Measurements from ENCODE around the gene HSD11B2.

Gene HSD11B2

DNA sequence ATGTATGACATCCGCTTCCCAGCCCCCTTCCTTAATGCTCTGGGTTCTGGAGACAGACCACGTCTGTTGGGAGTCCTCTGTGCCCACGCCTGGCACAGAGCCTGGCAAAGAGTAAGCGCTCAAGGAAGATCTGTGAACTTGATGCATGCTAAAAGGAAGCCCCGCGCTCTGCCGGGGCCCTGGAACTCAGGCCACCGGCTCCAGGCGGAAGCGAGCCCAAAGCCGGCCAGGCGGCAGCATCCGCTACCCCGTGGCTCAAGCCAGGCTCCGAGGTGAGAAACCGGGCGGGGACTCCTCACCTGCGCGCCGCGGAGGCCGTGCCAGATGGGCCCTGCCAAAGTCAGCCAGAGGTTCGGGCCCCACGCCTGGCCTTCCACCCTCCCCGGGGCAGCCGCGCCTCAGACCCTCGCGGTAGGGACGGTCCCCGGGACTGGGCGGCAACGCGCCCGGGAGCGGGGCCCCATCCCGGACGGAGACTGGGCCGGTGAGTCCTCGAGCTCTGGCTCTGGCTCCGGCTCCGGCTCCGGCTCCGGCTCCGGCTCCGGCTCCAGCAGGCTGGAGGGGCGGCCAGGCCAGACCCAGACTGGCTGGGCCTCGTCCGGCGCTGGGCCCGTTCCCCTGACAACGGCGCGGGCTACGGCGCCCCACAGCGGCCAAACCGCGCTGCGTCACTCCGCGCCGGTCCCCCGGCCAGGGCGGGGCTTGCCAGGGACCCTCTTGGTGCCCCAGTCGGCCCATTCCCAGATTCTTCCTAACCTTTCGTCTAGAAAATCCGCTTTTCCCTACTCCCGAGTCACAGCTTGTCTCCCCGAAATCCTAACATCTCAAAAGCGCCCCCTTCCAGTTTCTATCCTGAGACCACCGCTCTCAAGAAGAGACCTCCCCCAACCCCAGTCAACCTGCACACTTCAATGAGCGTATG is 14.8 kb upstream of the HSD11B2 start, which contains the start of gene ZDHHC1:
Gene ZDHHC1 (minus strand): TSS at position 606 of the 922 bp plus-strand sequence. CDS start 8,702 bp downstream, outside the sequence.
- DNase-seq: no peak

DNA sequence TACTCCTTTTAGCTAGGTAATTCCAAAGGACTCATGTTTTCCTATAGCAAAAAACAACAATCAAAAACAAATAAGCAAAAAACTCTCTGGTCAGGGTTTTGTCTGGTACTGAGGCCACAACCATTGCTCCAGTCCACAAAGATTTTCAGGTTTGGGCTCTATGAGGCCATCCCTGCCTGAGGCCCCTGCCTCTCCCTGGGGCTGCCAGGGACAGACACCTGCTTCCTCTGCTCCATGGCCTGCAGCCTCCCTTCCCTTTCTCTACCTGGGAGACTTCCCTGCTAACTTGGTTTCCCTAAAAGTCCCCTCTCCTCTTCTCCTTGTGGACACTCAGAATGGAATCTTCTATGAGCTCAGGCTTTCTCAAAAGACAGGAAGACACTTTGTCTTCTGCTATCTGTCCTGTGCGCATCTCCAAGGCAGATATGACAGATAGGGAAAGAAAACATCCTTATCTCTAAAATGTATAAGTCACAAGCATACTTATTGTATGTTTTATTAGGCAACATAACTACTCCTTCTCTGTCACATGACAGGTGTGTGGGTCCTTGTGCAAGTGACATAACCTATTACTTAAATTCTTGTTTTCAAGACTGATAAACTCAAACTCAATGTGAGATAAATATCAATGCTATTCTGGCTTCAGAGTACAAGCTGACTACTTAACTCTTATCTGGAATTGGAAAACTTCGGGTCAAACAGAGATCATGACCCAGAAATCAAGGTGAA is 13.4 kb upstream of the HSD11B2 start:
- no peak for DNase-seq

DNA sequence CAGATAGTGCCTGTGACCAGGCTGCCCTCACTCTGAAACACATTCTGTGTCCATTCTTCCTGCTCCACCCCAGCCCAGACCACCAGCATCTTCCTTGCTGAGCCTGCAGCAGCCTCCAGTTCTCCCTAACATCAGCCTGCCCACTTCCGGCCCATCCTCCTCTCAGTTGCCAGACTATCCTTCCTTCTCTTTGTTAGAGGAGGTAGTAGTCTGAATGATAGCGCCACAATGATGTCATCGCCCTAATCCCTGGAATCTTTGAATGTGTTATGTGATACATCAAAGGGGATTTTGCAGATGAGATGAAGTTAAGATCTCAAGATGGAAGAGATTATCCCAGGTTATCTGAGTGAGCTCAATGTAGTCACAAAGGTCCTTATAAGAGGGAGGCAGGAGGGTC is 11.4 kb upstream of the HSD11B2 start:
- DNase-seq: no peak

- DNase-seq: no peak
Observed at GRCh38 chr16:67419931-67420330, 11.0 kb upstream of the HSD11B2 start.

GRCh38 chr16:67421030-67421429 is 9.9 kb upstream of the HSD11B2 start:
- no peak for DNase-seq

DNA sequence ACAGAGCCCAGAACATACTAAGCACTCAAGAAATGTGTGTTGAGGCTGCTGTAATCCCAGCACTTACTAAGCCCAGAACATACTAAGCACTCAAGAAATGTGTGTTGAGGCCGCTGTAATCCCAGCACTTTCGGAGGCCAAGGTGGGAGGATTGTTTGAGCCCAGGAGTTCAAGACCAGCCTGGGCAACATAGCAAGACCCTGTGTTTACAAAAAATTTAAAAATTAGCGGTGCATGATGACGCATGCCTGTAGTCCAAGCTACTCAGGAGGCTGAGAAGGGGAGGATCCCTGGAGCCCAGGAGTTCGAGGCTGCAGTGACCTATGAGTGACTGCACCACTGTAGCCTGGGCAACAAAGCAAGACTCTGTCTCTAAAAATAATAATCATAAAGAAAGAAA is 7.9 kb upstream of the HSD11B2 start:
- no peak for DNase-seq

DNA sequence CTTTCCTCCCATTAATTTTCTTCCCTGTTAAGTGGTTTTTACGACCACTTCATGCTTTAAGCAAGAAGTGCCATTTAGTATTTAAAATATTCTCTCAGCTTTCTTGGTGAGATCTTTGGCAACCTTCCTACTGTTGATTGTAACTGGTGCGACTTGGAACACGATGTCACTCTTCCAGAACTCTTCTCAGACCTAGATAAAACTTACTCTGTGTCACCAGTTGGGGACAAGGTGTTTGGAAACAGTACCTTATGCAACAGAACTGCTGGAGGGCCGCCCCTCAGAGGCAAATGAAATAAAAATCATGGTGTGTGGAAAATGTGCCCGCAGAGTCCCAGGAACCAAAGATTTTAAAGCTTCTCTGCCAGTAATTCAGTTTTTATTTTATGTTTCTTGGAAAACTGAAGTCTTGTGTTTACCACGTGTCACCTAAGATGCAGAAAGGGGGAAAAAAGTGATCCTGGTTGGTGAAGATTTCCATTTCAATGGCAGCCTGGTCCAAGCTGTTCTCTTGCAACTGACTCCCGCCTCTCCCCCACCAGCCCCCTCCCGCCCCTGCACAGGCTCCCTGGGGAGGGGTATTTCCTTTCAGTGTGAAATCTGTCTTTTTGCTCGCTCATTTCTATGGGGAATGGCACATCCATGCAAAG is 7.2 kb upstream of the HSD11B2 start:
- no peak for DNase-seq

- DNase-seq: no peak
Observed at GRCh38 chr16:67424261-67424615, 6.7 kb upstream of the HSD11B2 start.

DNA sequence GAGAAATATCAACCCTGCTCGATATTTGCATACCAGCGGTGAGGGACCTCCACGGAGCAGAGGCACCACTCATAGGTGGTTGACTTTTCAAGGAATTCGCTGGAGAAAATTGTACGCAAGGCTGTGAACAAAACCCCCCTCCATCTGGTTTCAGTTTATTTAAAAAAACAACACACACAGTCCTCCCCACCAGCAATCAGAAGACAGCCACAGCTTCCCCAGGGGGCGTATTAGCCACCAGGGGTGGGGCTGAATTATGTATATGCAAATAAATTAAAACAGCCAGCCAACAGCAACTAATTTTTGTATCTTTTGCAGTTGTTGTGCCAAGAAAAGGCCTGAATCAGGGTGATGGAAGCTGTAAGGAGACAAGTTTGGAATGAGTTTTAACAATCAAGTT is 5.9 kb upstream of the HSD11B2 start:
- DNase-seq: no peak

GRCh38 chr16:67425580-67425979 is 5.3 kb upstream of the HSD11B2 start:
- no peak for DNase-seq

DNA sequence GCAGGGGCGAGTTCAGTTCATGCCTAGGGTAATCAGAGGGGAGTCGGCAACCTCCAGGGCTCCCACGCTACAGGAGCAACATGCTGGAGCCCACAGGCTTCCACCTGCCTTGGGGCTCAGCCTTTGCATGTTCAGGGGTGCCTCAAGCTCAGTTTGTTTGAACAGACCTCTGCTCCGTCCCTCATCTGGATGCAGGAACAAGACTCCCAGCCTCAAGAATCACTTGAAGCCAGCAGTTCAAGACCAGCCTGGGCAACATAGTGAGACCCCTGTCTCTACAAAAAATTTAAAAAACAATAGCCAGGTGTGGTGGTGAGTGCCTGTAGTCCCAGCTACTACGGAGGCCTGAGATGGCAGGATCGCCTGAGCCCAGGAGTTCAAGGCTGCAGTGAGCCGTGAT is 4.9 kb upstream of the HSD11B2 start:
- no peak for DNase-seq

DNA sequence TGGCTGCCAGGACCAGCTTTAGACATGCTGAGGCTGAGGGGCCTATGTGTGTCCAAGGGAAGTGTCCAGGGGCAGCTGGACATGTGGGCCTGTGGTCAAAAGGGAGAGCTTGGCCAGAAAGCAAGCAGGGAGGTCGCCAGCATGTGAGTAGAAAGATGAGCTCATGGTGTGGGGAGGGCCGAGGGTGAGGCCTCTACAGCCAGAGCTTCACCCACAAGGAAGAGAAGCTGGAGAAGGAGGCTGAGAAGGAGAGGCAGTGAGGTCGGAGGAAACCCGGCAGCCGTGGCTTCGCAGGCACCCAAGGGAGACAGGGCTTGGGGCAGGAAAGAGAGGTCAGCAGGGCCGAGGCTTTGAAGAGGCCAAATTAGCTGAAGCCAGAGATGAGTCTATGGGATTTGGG is 4.0 kb upstream of the HSD11B2 start:
- DNase-seq: no peak

DNA sequence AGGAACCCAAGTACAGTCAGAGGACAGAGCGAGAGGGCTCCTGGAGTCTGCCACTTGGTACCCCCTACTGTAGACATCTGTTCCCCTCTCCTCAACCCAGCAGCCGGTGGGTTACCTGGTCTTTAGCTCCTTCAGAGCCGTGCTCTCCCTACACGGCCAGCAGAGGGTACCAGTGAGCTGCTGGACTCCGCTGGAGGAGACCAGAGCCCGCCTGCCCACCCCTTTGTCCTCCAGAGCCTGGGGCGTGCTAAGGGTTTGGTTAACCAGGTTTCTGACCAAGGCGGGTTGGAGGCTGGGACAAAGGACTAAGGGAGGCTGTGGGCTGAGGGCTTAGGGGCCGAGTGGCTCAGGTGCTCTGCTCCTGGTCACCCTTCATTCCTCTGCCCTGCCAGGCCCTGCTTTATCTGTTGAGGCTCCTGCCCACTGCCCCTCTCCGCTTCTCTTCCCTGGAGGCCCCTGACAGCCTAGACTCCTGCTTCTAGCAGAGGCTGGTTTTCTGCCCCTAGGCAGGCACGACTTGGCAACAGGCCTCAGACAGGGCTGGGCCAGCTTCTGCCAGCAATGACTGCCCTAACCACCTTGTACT is 2.7 kb upstream of the HSD11B2 start:
- DNase-seq: peak; percentile 24

GRCh38 chr16:67429053-67429798 is 1.7 kb upstream of the HSD11B2 start:
- no peak for DNase-seq

GRCh38 chr16:67429799-67430503 is 970 bp upstream of the HSD11B2 start:
- no peak for DNase-seq

DNA sequence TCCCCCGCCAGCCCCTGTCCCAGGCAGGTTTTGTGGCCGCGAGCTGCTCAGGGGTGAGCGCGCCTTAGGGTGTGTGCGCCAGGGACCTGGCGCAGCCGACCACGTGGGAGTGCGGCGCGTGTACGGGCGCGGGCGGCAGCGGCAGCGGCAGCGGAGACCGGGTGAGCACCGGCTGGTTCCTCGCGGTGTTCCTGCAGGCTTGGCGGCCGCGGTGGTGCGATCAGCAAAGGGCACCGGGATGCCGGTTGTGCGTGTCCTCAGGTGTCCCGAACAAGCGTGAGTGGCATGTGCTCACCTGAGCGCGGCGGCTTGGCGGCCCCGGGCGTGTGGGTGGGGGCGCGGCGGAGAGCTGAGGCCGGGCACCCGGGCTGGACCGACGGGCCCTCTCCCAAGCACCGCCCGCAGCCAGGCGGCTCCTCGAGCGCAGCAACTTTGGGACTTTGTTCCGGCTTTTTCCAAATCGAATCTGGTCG is 381 bp upstream of the HSD11B2 start:
- no peak for DNase-seq

GRCh38 chr16:67431775-67432505 is 1.0 kb downstream of the HSD11B2 start:
- no peak for DNase-seq

GRCh38 chr16:67432506-67432890 is 1.6 kb downstream of the HSD11B2 start:
- no peak for DNase-seq

DNA sequence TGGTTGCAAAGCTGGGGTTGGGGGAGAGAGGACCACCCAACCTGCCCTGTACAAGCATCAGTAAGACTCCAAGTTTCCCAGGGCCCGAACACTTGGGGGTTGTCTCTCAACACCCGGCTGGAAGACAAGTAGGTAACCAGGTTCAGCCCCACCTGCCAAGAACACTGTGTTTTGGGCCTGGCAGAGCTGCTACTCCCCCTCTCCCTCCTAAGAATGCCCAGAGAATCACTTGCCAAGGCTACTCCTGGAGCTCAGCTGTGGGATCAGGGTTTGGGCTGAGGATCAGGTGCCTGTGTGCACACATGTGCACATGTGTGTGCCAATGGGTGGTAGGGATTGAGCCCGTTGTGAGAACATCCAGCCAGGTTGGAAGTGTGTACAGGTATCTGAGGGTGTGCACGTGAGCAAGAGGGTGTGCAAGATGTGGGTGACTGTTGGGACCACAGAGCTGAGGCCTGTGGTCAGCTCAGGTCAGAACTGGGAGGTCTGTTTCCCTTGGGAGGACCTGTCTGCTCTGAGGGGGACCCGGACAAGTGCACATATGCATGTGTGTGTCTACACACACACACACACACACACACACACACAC is 2.3 kb downstream of the HSD11B2 start:
- DNase-seq: no peak

- DNase-seq: no peak
Observed at GRCh38 chr16:67435758-67436164, 4.8 kb downstream of the HSD11B2 start.

Measured in activated CD4-positive, alpha-beta T cell treated with anti-CD3 and anti-CD28 coated beads for 1 hour (primary cell).